Stimulated activated CD4-positive, alpha-beta T cell treated with anti-CD3 and anti-CD28 coated beads, Interleukin-1b, Interleukin-23, amount 100 ng/mL, for 24 hours (primary cell): Measurements from ENCODE around the gene UBR7.
A peak's percentile ranks its signal among the peaks of the same experiment; 100 is the strongest.
"Not testable (repeated sequence)": the region's sequence is repeated elsewhere in the genome, so short reads cannot be mapped to it uniquely, and the experiment has no call there.

Experiments used
- DNase-seq, 4 experiments: peaks; one replicate each; pipeline ENCODE4 v3.0.0-alpha.2; 2020; ENCODE audit warnings: low read depth in 4 of 4, low spot score in 1 of 4

The UBR7 gene

DNA sequence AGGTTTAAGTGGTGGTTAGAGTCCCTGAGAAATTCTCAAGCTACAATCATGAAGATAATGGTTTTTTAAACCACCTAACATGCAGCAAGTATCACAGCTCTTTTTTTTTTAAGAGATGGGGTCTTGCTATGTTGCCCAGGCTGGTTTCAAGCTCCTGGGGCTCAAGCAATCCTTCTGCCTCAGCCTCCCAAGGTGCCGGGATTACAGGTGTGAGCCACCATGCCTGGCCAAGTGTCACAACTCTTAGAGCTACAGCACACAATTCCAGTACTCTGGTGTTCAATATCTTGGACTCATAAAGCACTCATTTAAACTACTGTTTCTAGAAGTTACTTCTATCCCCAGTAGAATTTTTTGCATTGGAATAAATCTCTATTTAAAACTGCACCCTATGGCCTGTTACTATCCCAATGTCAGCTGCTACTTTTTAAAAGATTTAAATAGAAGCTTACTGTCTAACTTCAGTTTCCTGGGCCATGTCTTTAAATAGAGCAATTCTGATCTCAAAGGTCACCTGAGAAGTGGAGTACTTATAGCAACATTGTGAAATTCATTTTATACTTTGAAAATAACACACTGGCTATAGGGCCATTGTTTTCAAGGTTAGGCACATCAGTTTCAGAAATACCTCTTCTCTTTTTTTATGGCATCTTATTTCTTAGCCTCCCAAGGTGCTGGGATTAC lies 11.6 kb upstream of the UBR7 start:
- no peak for DNase-seq

DNA sequence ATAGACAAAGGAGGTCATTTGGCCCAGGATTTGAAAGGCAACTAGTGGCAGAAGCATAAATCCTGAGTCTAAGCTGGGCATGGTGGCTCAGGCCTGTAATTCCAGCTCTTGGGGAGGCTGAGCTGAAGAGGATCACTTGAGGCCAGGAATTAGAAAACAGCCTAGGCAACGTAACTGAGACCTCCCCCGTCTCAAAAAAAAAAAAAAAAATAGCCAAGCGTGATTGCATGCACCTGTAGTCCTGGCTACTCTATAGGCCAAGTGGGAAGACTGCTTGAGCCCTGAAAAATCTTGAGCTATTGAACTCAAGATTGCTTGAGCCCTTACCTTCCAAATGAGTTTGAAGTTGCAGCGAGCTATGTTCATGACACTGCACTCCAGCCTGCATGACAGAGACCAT lies 8.0 kb upstream of the UBR7 start:
- no peak for DNase-seq

- DNase-seq, result no peak
Observed at GRCh38 chr14:93200553-93200952, 6.5 kb upstream of the UBR7 start.

DNA sequence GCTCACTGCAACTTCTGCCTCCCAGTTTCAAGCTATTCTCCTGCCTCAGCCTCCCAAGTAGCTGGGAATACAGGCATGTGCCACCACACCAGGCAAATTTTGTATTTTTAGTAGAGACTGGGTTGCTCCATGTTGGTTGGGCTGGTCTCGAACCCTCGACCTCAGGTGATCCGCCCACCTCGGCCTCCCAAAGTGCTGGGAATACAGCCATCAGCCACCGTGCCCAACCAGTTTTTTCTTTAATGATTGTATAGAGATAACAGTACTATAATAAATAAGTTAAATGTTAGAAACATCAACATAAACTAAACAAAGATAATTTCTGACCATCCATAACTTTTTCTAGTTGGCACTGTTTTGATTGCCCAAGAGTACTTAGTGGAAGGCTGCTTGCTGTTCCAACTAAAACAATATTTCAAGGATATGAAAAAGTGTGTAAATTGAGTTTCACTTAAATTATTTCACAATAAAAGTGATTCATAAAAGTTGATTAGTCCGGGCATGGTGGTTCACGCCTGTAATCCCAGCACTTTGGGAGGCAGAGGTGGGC lies 5.8 kb upstream of the UBR7 start:
- DNase-seq, result no peak

- peak in 1 of 4 experiments; percentile 7 for DNase-seq
Observed at GRCh38 chr14:93207468-93208308, 632 bp downstream of the UBR7 start.

- no peak for DNase-seq
Observed at GRCh38 chr14:93212432-93212831, 5.4 kb downstream of the UBR7 start.

DNA sequence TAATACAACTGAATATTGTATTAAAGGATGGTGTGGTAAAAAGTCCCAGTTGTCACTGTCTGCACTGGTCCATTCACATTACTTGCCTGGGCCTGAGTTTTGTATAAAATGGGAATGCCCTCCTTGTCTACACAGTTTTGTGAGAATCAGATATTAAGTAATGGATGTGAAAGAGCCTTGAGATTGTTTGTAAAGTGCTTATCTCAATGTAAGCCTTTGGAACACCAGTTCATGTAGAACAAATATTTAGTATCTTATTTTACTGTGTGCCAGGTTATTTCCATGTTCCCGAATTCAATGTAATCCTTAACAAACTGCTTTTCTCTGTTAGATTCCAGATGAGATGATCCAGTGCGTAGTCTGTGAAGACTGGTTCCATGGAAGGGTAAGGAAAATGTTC lies 7.5 kb downstream of the UBR7 start:
- no peak for DNase-seq

DNA sequence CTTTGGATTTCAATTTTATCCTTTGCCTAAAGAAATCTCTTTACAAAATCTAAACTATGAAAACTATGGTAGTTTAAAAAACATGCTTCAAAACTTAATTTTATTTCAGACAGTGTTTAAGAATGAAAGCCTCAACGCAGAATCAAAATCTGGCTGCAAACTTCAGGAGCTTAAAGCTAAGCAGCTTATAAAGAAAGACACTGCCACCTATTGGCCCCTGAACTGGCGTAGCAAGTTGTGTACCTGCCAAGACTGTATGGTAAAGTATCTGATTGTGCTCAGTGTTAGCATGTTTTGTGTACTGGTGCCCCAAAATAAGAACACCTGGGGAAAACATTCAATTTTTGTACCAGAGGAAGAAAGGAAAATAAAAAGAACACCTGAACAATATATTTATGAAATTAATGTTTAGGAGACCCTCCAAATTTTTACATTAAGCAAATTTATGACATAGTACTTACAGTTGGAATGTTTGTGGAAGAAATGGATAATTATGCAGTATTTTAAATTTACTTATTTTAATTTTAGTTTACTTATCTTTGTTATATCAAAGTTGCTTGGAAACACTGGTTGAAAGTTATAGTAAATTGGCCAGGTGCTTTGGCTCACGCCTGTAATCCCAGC lies 12.2 kb downstream of the UBR7 start:
- no peak for DNase-seq

- DNase-seq, result no peak
Observed at GRCh38 chr14:93220509-93220908, 13.5 kb downstream of the UBR7 start.

DNA sequence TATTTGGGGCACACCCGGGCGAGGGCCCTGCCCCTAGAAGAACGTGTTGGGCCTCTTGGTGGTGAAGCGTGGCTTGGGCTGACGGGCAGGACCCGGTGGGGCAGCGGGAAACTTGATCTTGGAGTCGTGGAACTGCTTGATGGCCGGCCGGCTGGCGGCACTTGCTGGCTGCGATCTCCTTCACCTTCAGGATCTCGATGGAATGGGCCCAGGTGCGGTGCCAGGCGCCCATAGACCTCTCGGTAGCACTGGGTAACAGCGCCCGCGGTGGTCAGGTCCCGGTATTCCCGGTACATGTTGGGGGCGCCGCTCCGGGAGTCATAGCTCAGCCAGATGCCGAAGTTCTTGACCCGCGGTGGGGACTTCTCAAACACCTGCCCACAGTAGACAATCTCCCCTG lies 16.5 kb downstream of the UBR7 start:
- DNase-seq, result no peak

DNA sequence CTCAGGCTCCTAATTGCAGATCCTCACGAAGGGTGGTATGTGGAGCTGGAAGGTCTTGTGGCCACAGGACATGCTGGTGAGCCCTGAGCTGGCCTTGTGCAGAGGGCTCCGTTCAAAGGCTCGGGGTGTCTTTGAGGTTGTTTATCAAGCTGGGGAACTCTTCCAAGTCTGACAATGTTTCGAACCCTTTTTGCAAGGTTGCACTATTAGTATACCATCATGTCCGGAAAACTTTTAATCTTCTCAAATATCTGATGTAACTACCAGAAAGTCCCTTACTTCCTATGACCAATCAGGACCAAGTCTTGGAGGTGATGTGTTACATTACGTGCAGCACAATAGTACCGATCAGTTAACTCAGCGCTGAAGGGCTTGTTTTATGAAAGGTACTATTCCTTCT lies 21.5 kb downstream of the UBR7 start:
- no peak for DNase-seq

DNA sequence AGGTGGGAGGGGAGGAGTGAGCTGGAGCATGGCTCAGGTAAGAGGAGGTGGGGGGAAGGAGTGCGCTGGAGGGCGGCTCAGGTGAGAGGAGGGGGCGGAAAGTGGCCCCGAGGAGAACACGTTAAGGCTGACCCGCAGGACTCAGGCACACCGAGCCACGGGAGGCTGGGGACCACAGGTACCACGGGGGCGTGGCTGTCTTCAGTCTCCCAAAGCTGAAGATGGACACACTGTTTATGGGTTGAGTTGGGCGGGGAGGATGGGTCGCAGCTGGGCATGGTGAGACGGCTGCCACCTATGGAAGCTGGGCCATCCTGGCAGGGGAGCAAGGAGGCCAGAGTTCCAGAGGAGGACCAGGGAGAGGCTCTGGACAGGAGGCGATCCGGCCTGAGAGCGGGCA lies 23.5 kb downstream of the UBR7 start:
- no peak for DNase-seq

- DNase-seq, result no peak
Observed at GRCh38 chr14:93231129-93231979, 24.3 kb downstream of the UBR7 start.

GRCh38 chr14:93232159-93232558 lies 25.1 kb downstream of the UBR7 start:
- DNase-seq, result no peak

DNA sequence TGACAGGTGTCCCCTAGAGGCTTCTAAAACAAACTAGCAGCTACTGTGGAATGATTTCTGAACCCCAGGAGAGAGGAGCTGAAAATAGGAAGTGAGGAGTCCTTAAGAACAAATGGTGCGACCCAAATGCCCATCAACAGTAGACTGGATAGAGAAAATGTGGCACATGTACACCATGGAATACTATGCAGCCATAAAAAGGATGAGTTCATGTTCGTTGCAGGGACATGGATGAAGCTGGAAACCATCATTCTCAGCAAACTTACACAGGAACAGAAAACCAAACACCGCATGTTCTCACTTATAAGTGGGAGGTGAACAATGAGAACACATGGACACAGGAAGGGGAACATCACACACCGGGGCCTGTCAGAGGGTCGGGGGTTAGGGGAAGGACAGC lies 26.0 kb downstream of the UBR7 start:
- not testable (repeated sequence) for DNase-seq

GRCh38 chr14:93234798-93235197 lies 27.7 kb downstream of the UBR7 start:
- DNase-seq, result no peak

DNA sequence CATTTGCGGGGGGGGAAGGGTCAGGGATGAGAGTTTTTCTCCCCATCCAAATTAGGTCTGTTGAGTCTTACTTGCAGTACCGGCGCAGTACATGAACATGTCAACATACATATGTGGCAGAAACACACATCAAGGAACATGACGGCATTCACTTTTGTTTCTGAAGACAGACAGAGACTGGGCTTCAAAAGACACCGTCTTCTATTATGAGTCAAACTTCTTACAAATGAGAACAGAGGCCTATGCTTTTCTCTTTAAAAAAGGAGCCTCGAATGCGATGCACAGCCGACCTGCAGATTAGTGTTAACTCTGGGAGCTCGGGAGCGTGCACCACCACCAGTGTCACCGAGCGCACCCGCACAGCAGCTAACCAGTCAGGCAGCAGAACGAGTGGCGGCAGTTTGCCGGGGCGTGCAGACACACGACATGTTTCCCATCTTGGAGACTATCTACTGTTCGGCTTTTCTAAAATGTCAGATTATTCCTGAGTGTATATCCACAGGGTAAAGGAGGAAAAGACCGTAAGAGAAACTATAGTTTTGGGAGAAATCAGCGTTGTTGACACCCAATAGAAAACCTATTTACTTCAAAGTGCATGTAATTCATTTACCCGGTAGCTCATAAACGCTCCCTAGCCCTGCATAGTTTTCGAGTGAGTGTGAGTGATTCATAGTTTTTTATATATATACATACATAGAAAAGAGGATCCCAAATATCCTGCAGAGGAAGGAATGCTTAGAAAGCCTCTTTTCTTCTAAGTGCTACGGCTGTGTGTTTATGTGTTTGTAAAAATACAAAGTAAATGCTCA lies 33.0 kb downstream of the UBR7 start:
- DNase-seq, result no peak

- DNase-seq, result no peak
Observed at GRCh38 chr14:93240678-93241000, 33.6 kb downstream of the UBR7 start.

DNA sequence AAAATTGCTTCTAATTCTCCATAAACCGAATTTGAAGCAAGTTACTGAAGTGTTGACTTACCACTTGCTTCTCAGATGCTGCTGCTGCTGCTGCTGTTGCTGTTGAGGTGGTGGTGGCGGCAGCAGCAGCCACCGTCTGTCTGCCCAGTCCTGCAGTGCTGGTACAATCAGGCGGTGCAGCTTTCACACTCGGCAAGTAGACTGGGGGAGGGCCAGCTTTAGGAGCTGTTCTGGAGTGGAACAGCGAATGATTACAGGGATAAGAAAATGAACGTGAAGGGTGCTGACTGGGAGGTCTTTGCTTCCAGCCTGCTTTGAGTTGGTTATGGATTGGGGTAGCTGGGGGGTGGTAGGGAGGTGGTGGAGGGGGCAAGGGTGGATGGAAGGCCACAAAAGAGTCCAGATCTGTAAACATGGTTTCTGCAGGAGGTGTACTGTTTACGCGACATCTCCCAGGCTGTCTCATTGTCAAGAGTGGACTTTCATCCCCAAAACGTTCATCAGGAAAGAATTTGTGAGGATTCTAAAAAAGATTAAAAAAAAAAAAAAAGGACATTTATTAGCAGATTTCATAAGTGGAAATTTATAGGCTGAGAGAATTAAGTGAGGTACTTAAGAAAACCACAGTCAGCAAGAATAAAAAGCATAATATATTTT lies 38.8 kb downstream of the UBR7 start:
- DNase-seq, result no peak

- DNase-seq, result no peak
Observed at GRCh38 chr14:93246534-93246933, 39.5 kb downstream of the UBR7 start.
